CD4-positive, alpha-beta T cell treated with Interferon alpha-2 for 1 hour (primary cell): ENCODE results near the gene WWC2.
"Not testable (repeated sequence)": the region's sequence is repeated elsewhere in the genome, so short reads cannot be mapped to it uniquely, and the experiment has no call there.

Experiments
- DNase-seq, 2 donors: peaks; one replicate each; pipeline ENCODE4 v3.0.0-alpha.2; 2020 to 2022

WWC2 gene

GRCh38 chr4:183101956-183102480 lies 3.0 kb downstream of the WWC2 start:
- no peak for DNase-seq

- DNase-seq: no peak
Measured at GRCh38 chr4:183105092-183105491, 6.0 kb downstream of the WWC2 start.

- no peak for DNase-seq
Measured at GRCh38 chr4:183106839-183107238, 7.8 kb downstream of the WWC2 start.

- DNase-seq: no peak
Measured at GRCh38 chr4:183107891-183108459, 8.9 kb downstream of the WWC2 start.

GRCh38 chr4:183110244-183110643 lies 11.2 kb downstream of the WWC2 start:
- DNase-seq: no peak

GRCh38 chr4:183111452-183111885 lies 12.4 kb downstream of the WWC2 start:
- no peak for DNase-seq

GRCh38 chr4:183118141-183118540 lies 19.1 kb downstream of the WWC2 start:
- no peak for DNase-seq

GRCh38 chr4:183118585-183118984 lies 19.5 kb downstream of the WWC2 start:
- no peak for DNase-seq

GRCh38 chr4:183121660-183122059 lies 22.6 kb downstream of the WWC2 start:
- DNase-seq: not testable (repeated sequence)

- no peak for DNase-seq
Measured at GRCh38 chr4:183124228-183124627, 25.2 kb downstream of the WWC2 start.

GRCh38 chr4:183124865-183125264 lies 25.8 kb downstream of the WWC2 start:
- DNase-seq: no peak

GRCh38 chr4:183129125-183129524 lies 30.1 kb downstream of the WWC2 start:
- no peak for DNase-seq

- DNase-seq: no peak
Measured at GRCh38 chr4:183129675-183130074, 30.6 kb downstream of the WWC2 start.

- DNase-seq: no peak
Measured at GRCh38 chr4:183130328-183131155, 31.5 kb downstream of the WWC2 start.

- no peak for DNase-seq
Measured at GRCh38 chr4:183132081-183132480, 33.0 kb downstream of the WWC2 start.

- DNase-seq: no peak
Measured at GRCh38 chr4:183132865-183133264, 33.8 kb downstream of the WWC2 start.

- no peak for DNase-seq
Measured at GRCh38 chr4:183136855-183137254, 37.8 kb downstream of the WWC2 start.

- no peak for DNase-seq
Measured at GRCh38 chr4:183139058-183139750, 40.1 kb downstream of the WWC2 start.

- no peak for DNase-seq
Measured at GRCh38 chr4:183139972-183140570, 41.0 kb downstream of the WWC2 start.

- DNase-seq: no peak
Measured at GRCh38 chr4:183140911-183141320, 41.9 kb downstream of the WWC2 start.

- no peak for DNase-seq
Measured at GRCh38 chr4:183141997-183142396, 42.9 kb downstream of the WWC2 start.

- DNase-seq: no peak
Measured at GRCh38 chr4:183142571-183143550, 43.8 kb downstream of the WWC2 start.
